ENCODE data around the gene HPCA. TPM values are rescaled to one million over a fixed set of nuclear protein-coding genes. Genes with fewer than 3 reads are reported as not detected.

The HPCA gene
- total RNA-seq, 2 experiments from 2014 or later, result not detected

DNA sequence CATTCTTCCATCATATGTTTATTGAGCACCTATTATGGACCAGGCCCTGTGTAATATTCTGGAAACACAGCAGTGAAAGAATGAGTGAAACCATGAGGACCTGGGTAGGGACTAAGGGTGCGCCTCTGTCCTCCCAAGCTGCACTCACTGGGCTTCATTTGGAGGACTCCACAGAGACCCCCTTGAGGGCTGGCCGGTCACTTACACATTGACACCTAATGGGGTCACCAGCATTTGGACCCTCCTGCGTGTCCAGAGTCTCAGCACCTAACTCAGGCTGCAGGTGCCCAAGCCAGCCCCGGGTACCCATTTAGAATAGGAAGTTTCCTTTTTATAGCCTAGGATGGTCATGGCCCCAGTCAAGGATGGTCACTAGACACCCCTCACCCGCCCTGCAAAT, 12.8 kb upstream of the HPCA start:
- Mint-ChIP-seq H3K36me3 (ENCODE audit: low read depth) (no peaks in the 10 kb centered on the region), H3K4me3 (no peak overlapping the region), H3K27ac (no peak overlapping the region), H3K27me3 (ENCODE audit: low read depth) (peaks cover 51% of the 10 kb centered on the region), H3K4me1 (ENCODE audit: low read depth) (peaks cover 10% of the 10 kb centered on the region), H3K9me3 (ENCODE audit: insufficient read depth) (no peaks in the 10 kb centered on the region)
- no peak for DNase-seq
- no peak for ATAC-seq
- CTCF ChIA-PET, result interaction anchor here (0.6 to 6.7 kb wide), 12 partner anchors 19 to 353 kb away, joined by 3 to 72 read pairs (median 4); partner anchors contain the start of gene AZIN2
- POLR2A ChIA-PET, result no interaction called here

DNA sequence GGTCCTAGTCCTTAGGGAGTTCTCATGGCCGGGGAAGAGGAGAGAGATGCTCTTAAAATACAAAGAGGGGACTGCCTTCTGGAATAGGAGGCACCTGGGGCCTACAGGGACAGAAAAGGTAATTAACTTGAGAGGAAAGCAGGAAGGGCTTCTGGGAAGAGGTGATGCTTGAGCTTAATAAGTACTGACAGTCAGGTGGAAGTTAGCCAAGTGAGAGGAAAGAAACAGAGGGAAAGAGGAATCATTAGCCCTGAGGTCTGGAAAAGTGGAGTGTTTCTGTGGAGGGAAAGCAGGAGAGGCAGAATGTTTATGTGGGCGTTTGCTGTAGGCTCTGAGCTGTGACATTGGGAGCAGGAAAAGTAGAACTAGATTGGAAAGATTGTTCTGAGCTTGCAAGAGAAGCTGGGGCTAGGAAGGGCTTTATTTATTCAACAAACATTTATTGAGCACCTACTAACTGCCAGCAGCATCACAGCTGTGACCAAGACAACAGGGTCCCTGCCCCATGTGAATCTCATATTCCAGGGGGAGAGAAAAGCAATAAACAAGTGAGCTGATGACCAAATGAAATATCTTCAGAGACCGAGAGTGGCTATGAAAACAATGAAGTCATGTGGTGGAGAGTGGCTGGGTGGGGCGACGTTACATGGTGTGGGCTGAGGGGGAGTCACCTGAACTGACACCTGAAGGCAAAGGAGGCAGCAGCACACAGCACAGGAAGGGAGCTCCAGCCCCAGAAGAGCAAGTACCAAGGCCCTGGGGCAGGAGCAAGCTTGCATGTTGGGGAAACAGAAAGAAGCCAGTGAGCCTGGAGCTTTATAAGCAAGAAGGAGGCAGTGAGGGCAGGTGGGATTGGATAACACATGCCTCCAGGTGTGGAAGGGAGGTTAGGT, 11.2 kb upstream of the HPCA start:
- Mint-ChIP-seq H3K4me1 (ENCODE audit: low read depth) (peaks cover 10% of the 10 kb centered on the region), H3K27me3 (ENCODE audit: low read depth) (peaks cover 41% of the 10 kb centered on the region), H3K4me3 (no peak overlapping the region), H3K36me3 (ENCODE audit: low read depth) (no peaks in the 10 kb centered on the region), H3K9me3 (ENCODE audit: insufficient read depth) (no peaks in the 10 kb centered on the region), H3K27ac (no peak overlapping the region)
- no peak for DNase-seq
- CTCF ChIA-PET, result interaction anchor here (0.9 to 6.7 kb wide), 12 partner anchors 11 to 355 kb away, joined by 3 to 72 read pairs (median 6); partner anchors contain the start of gene HPCA
- no peak for ATAC-seq
- POLR2A ChIA-PET, result no interaction called here

DNA sequence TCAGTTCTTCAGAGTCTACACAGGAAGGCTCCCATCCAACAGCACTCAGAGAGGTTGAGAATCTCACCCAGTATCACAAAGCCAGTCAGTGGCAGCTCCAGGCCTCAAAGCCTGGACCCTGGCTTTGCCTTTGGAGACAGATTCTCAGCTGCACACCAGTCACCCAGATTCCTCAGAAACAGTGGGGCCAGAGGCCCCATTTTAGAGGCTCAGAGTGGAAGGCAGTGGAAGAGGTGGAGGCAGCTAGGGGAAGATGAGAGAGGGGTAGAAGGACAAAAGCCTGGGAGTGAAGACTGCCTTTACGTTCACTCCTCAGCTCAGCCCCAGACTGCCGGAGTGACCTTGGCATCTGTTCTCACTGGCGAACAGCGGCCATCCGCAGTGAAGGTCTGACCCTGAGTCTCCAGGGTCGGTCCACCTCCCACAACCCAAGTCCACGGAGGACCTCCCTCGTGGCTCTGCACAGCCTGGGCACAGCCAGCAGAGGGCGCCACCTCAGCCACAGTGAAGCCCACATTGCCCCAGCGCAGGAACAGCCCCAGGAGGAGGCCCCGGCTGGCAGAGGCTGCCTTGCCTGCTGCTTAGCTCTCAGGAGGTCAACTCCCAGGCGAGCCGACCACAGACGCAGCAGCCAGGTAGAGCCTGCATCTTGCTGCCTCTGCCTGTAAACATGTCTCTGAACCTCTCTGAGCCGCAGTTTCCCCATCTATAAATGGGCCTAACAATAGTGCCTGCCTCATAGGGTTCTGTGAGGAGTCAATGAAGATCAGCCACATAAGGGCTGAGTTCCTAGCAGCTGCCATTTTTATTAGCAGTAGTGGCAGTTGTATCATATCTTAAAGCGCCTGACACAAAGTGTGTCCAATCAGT, 9.7 kb upstream of the HPCA start:
- peak; percentile 73 for DNase-seq
- ChIA-PET CTCF (interaction anchor here (0.8 to 6.7 kb wide), 18 partner anchors 9 to 217 kb away, joined by 3 to 72 read pairs (median 4); partner anchors contain the start of genes AZIN2 and HPCA), POLR2A (no interaction called here)
- ATAC-seq, result peak; percentile 80
- no peaks in the 10 kb centered on the region for H3K36me3 Mint-ChIP-seq (ENCODE audit: low read depth)
- H3K27ac Mint-ChIP-seq, result no peak overlapping the region
- no peaks in the 10 kb centered on the region for H3K9me3 Mint-ChIP-seq (ENCODE audit: insufficient read depth)
- no peak overlapping the region for H3K4me3 Mint-ChIP-seq
- peaks cover 36% of the 10 kb centered on the region for H3K27me3 Mint-ChIP-seq (ENCODE audit: low read depth)
- peaks cover 3% of the 10 kb centered on the region for H3K4me1 Mint-ChIP-seq (ENCODE audit: low read depth)

DNA sequence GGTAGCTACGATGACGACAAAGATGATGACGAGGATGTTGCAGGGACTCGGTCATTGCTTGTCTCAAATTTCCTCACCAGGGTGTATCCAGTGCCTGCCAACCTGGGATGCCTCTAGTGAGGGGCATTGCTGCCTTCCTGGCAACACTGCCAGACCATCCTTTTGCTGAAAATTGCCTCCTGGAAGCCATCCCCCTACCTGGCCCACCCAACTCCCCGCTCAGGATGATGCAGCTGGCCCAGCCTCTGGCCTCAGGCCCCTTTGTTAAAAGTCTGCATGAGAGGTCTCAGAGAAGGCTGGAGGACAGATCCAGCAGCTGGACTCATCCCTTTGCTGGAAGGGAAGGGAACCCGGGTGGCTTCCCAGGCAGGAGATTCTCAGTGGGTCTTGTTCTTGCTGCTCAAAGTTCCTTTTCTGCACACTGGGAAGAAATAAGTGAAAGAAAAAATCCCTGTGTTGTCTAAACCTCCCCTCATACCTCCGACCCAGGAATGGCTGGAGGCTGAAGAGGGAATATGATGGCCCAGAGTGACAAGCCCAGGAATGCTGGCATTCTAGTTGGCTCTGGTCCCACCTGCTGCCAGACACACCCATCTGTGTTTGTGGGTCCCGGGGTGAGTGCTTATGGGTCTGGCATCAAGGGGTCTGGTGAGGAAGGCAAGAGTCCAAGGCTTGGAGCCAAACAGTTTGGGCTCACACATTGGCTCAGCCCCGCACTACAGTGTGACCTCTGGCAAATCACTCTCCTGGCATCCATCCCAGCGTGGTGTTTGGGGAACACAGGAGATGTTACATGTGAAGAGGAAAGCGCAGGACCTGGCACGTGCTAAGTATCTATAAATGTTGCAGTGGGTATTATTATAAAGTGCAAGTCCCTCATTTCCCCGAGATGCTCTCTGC, 8.8 kb upstream of the HPCA start:
- H3K36me3 Mint-ChIP-seq (ENCODE audit: low read depth), result no peaks in the 10 kb centered on the region
- DNase-seq (no peak), ATAC-seq (no peak)
- H3K4me3 Mint-ChIP-seq, result no peak overlapping the region
- H3K27me3 Mint-ChIP-seq (ENCODE audit: low read depth), result peaks cover 28% of the 10 kb centered on the region
- ChIA-PET POLR2A (no interaction called here), CTCF (interaction anchor here (0.9 to 6.7 kb wide), 13 partner anchors 9 to 216 kb away, joined by 3 to 72 read pairs (median 5); partner anchors contain the start of genes AZIN2 and HPCA)
- H3K9me3 Mint-ChIP-seq (ENCODE audit: insufficient read depth), result no peaks in the 10 kb centered on the region
- no peak overlapping the region for H3K27ac Mint-ChIP-seq
- peaks cover 3% of the 10 kb centered on the region for H3K4me1 Mint-ChIP-seq (ENCODE audit: low read depth)

DNA sequence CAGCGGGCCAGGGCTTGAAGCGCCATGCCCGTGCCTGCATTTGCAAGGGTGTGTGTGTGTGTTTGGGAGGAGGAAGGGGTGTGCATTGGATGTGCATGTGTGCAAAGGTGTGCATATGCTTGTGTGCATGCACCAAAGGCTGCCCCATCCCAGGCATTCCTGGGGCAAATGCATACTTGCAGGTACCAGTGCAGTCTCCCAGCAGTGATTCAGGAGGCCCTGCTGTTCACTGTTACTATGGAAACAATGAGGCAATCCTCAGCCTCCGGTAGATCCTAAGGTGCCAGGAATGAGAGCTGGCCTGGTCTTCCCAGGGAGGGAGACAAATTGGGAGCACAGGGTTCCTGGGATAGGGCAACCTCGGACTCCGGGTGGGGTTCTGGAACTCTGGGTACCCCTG, 8.1 kb upstream of the HPCA start:
- H3K27ac Mint-ChIP-seq, result no peak overlapping the region
- H3K4me1 Mint-ChIP-seq (ENCODE audit: low read depth), result no peaks in the 10 kb centered on the region
- H3K4me3 Mint-ChIP-seq, result no peak overlapping the region
- ATAC-seq, result no peak
- POLR2A ChIA-PET, result no interaction called here
- no peaks in the 10 kb centered on the region for H3K36me3 Mint-ChIP-seq (ENCODE audit: low read depth)
- peaks cover 24% of the 10 kb centered on the region for H3K27me3 Mint-ChIP-seq (ENCODE audit: low read depth)
- H3K9me3 Mint-ChIP-seq (ENCODE audit: insufficient read depth), result no peaks in the 10 kb centered on the region
- no peak for DNase-seq
- CTCF ChIA-PET, result interaction anchor here (1.0 kb wide), 2 partner anchors 68 to 210 kb away, joined by 3 read pairs; no protein-coding TSS in a partner anchor

DNA sequence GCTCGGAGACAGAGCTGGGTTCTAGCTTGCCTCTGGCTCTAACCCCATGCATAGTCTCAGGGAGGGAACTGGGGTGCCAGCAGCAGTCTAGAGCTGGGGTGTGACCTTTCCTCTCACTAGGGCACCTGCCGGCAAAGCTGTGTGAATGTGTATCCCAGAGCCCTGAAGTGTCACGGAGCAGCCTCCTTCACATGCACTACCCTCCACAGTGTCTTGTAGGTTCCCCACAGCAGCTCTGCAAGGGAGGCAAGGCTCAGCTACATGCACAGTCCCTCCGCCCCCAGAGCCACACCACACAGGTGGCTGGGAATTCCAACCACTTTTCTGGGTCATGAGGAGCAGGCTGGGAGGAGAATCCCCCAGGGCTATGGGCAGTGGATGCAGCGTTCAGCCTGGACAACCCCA, 7.7 kb upstream of the HPCA start:
- H3K9me3 Mint-ChIP-seq (ENCODE audit: insufficient read depth), result no peaks in the 10 kb centered on the region
- ChIA-PET POLR2A (no interaction called here), CTCF (interaction anchor here (1.0 kb wide), 2 partner anchors 68 to 209 kb away, joined by 3 read pairs; no protein-coding TSS in a partner anchor)
- H3K27ac Mint-ChIP-seq, result no peak overlapping the region
- no peak for ATAC-seq
- no peaks in the 10 kb centered on the region for H3K4me1 Mint-ChIP-seq (ENCODE audit: low read depth)
- no peak overlapping the region for H3K4me3 Mint-ChIP-seq
- no peaks in the 10 kb centered on the region for H3K36me3 Mint-ChIP-seq (ENCODE audit: low read depth)
- peaks cover 28% of the 10 kb centered on the region for H3K27me3 Mint-ChIP-seq (ENCODE audit: low read depth)
- DNase-seq, result no peak

DNA sequence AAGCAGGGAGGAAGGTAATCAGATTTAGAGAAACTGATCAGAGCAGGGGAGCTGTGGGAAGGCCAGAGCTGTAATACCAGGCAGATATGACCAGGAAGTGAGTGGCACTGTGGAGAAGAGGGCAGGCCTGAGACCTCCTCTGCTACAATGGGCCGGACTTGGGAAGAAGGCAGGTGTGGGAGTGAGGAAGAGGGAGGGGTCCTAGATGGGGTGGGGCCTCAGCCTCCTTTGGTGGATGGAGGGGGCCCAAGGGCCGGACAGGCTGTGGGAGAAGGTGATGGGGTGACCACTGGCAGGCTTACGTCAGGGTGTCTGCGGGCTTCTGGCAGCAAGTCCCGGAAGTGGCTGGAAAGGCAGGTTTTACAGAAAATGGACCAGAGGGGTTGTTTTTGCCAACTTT, 5.0 kb upstream of the HPCA start:
- POLR2A ChIA-PET, result no interaction called here
- Mint-ChIP-seq H3K27ac (no peak overlapping the region), H3K4me3 (no peak overlapping the region), H3K27me3 (ENCODE audit: low read depth) (peaks cover 33% of the 10 kb centered on the region), H3K36me3 (ENCODE audit: low read depth) (no peaks in the 10 kb centered on the region), H3K4me1 (ENCODE audit: low read depth) (peaks cover 3% of the 10 kb centered on the region), H3K9me3 (ENCODE audit: insufficient read depth) (no peaks in the 10 kb centered on the region)
- CTCF ChIA-PET, result interaction anchor here (0.9 to 2.1 kb wide), 2 partner anchors 10 to 11 kb away, joined by 3 to 8 read pairs; no protein-coding TSS in a partner anchor
- ATAC-seq (no peak), DNase-seq (no peak)

DNA sequence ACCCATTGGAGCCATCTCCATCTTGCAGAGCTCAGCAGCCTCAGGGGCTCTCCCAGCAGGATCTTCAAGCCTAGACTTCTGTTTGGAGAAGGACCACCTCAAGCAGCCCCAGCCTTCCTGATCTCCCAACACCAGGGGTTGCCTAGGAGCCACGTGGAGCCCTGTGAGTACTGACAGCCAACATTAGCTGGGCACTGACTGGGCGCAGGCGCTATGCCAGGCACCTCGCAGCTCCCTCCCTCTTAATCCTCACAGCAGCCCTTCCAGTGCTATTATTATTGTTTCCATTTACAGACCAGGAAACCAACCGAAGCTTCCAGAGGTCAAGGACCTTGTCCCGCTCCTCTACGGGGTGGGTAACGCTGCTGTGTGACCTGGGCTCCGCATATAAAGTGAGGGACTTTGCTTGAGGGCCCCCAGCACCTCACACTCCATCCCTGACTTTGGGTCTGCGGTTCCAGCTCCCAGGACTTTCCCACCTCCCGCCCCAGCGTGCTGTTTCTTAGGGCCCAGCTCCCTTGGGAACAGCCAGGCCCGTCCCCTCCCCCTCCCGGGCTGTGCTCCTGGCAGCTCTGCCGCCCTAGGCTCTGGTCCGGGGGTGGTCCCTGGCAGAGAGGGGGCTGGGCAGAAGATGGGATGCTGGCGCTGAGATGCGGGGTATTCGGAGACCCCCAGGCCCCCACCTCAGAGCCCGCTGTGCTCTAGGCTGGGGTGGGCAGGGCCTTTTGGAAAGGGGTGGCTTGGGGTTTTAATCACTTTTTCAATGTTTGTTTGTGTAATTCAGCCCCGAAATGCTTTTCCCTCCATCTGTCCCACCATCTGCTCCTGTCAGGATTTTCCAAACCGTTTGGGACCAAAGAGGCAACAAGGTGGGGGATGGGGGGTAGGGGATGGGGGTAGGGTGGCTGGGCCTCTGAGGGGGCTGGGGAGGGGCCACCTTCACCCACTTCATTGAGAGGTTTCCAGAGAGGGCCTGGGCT, 4.1 kb upstream of the HPCA start:
- Mint-ChIP-seq H3K9me3 (ENCODE audit: insufficient read depth) (no peaks in the 10 kb centered on the region), H3K27ac (no peak overlapping the region), H3K36me3 (ENCODE audit: low read depth) (no peaks in the 10 kb centered on the region), H3K27me3 (ENCODE audit: low read depth) (peaks cover 38% of the 10 kb centered on the region), H3K4me3 (no peak overlapping the region), H3K4me1 (ENCODE audit: low read depth) (peaks cover 3% of the 10 kb centered on the region)
- DNase-seq, result no peak
- no peak for ATAC-seq
- ChIA-PET CTCF (interaction anchor here (0.9 to 2.1 kb wide), 3 partner anchors 10 to 204 kb away, joined by 3 to 8 read pairs (median 3); no protein-coding TSS in a partner anchor), POLR2A (interaction anchor here (0.7 kb wide), 1 partner anchor 1341 kb away, joined by 6 read pairs; no protein-coding TSS in a partner anchor)

DNA sequence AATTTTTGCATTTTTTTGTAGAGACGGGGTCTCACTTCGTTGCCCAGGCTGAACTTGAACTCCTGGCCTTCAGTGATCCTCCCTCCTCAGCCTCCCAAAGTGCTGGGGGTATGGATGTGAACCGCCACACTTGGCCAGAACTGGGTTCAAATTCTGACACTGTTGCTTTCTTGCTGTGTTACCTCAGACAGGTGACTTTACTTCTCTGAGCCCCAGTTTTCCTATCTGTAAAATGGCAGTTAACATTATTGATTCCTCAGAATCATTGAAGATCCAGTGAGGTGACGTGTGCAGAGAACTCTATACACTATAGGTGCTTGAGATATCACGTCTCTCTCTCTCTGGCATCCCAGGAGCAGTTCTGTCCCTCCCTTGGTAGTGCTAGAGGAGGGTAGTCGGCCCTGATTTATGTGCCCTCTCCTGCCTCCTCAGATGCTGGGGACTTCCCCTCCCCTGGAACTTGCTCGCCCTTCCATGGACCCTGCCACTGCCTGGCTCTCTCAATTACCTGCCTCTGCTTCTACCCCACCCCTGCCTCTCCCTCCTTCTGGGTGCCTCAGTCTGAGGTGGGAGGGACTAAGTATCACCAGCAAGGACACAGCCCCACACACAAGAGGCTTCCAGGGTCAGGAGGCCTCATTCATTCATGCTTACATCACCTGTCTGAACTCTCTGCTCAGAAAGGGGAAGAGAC, 2.8 kb upstream of the HPCA start:
- Mint-ChIP-seq H3K27ac (no peak overlapping the region), H3K4me1 (ENCODE audit: low read depth) (peaks cover 3% of the 10 kb centered on the region), H3K4me3 (no peak overlapping the region), H3K9me3 (ENCODE audit: insufficient read depth) (no peaks in the 10 kb centered on the region), H3K36me3 (ENCODE audit: low read depth) (no peaks in the 10 kb centered on the region), H3K27me3 (ENCODE audit: low read depth) (peaks cover 44% of the 10 kb centered on the region)
- ATAC-seq (no peak), DNase-seq (no peak)
- ChIA-PET CTCF (no interaction called here), POLR2A (no interaction called here)

DNA sequence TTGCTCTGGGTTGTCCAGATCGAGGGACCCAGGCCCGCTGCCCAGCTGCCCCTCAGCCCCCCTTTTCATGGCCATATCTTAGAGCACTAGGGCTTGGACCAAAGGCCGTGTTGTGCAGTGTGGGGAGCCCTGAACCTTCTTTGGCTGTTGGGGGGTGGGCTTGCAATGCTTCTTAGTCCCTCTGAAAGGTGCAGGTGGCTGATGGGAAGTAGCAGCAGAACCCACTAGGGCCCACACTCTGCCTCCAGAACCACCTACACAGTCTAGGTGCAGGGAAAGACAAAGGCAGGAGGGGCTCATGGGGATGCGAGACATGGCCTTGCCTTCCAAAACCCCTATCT, 2.3 kb upstream of the HPCA start:
- H3K9me3 Mint-ChIP-seq (ENCODE audit: insufficient read depth), result no peaks in the 10 kb centered on the region
- DNase-seq, result no peak
- POLR2A ChIA-PET, result no interaction called here
- no peak overlapping the region for H3K4me3 Mint-ChIP-seq
- no peak overlapping the region for H3K27ac Mint-ChIP-seq
- peaks cover 45% of the 10 kb centered on the region for H3K27me3 Mint-ChIP-seq (ENCODE audit: low read depth)
- CTCF ChIA-PET, result no interaction called here
- H3K36me3 Mint-ChIP-seq (ENCODE audit: low read depth), result no peaks in the 10 kb centered on the region
- peaks cover 3% of the 10 kb centered on the region for H3K4me1 Mint-ChIP-seq (ENCODE audit: low read depth)
- no peak for ATAC-seq
